Right lobe of liver (tissue), 6 donors: ENCODE measurements around the gene SCAMP2. TPM values are rescaled to one million over a fixed set of nuclear protein-coding genes. Genes with fewer than 3 reads are reported as not detected.

Experiments
- ATAC-seq, 4 donors: fragments of 200-7000 bp; cut with Tn5 transposase; one replicate each; pipeline ENCODE4 v1.9.1; 2020; ENCODE audit warnings: mild to moderate bottlenecking in 4 of 4, moderate library complexity in 4 of 4
- DNase-seq, 3 donors: peaks; one replicate each; pipeline ENCODE4 v3.0.0-alpha.2; 2020
- H3K27ac ChIP-seq, 3 donors: fragments of 200-600 bp; one replicate each; pipeline ENCODE4 v1.8.0; 2022
- H3K27me3 ChIP-seq, 2 donors: fragments of 200-600 bp; one replicate each; pipeline ENCODE4 v1.8.0; 2022
- H3K36me3 ChIP-seq, 4 donors: fragments of 200-600 bp; sonication (generic) in 1 of 4; one replicate each; pipeline versions ENCODE4 v1.5.1 to v1.8.0; 2017 to 2022; ENCODE audit warnings: control low read depth in 1 of 4
- H3K4me1 ChIP-seq, 4 donors: fragments of 200-600 bp; sonication (generic) in 1 of 4; one replicate each; pipeline versions ENCODE4 v1.5.1 to v1.8.0; 2017 to 2022; ENCODE audit warnings: control low read depth in 1 of 4
- H3K4me3 ChIP-seq, 3 donors: fragments of 200-600 bp; one replicate each; pipeline ENCODE4 v1.8.0; 2022
- H3K9me3 ChIP-seq, 4 donors: fragments of 200-600 bp; sonication (generic) in 1 of 4; one replicate each; pipeline versions ENCODE4 v1.5.1 to v1.8.0; 2017 to 2022; ENCODE audit warnings: control low read depth in 1 of 4
- CTCF ChIP-seq, 4 donors: fragments of 200-600 bp in 3 of 4; fragments of 450-650 bp in 1 of 4; IDR thresholded peaks; one replicate each; pipeline versions ENCODE4 v1.5.1 to v1.8.0; 2016 to 2022; ENCODE audit warnings: antibody characterized with exemption in 4 of 4, mild to moderate bottlenecking in 2 of 4
- POLR2A ChIP-seq: fragments of 450-650 bp; IDR thresholded peaks from one replicate; pipeline ENCODE4 v1.6.1; 2017; ENCODE audit warnings: antibody characterized with exemption, mild to moderate bottlenecking
- WGBS: methylation state at CpG from one replicate; pipeline ENCODE4 v1.1.6; 2018; ENCODE audit warnings: low coverage, low lambda C conversion rate; ENCODE audit not compliant: insufficient coverage; ENCODE audit errors: missing lambda C conversion rate; 5-methylcytosine and 5-hydroxymethylcytosine counted together
- intact Hi-C, 2 donors: fragments of 100-400 bp; cut with DNase I; formaldehyde crosslinking; loops; one replicate each; pipeline versions ENCODE4 v1.11.2 to v1.14.1; 2022
- total RNA-seq, 6 experiments: library from RNA; depleted of rRNA in 2 of 6; stranded (reverse); fragments of >200 nt in 2 of 6; fragmentation: NEBNext Ultra II Directional in 3 of 6; extraction: Animal tissue kit (Norgen Biotek cat#: 25700) in 3 of 6; gene quantifications; one replicate each; pipeline versions ENCODE4 v1.1.0 to v1.2.4, GENCODE V29; 2016 to 2023
- donor health status: DM: no; HTN: yes; CAD: no.
- donor health status: DM: no; HTN: no; CAD: no.
- donor health status: DM: no; HTN: no; CAD: no.
- donor health status: DM: no; HTN: yes; CAD: no.
- donor health status: DM: no; HTN: yes; CAD: no.

The SCAMP2 gene
- total RNA-seq, 6 experiments from 2014 or later: 33.9 to 45.9 (median 41.7) TPM

DNA sequence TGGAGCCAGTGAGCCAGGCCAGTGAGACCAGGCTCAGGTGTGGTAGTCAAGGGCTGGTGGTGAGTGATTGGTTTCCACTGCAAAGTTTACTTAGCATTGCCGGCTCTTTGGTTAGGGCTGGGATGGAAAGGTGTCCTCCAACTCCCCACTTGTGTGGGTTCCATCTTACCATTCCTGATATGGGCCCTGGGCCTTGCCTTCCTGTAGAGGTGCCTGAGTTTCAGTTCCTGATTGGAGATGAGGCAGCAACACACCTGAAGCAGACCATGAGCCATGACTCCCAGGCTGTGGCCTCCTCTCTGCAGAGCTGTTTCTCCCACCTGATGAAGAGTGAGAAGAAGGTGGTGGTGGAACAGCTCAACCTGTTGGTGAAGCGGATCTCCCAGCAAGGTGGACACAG, 19.8 kb upstream of the SCAMP2 start:
- Histone ChIP-seq H3K27me3 (no peaks in the 10 kb centered on the region), H3K27ac (peak overlapping the region in 1 of 3 donors; percentile 74), H3K36me3 (peaks cover 0 to 11% (median 0%) of the 10 kb centered on the region in 4 donors), H3K4me1 (peaks cover 0 to 29% (median 8%) of the 10 kb centered on the region in 4 donors), H3K4me3 (no peak overlapping the region), H3K9me3 (no peaks in the 10 kb centered on the region)
- ATAC-seq (no peak), DNase-seq (no peak)
- intact Hi-C loops: no loop called here
- TF ChIP-seq POLR2A (no peak), CTCF (IDR thresholded peaks at IDR 0.05) (no peak)
- WGBS: no CpG with 5 or more reads among the region's 2 CpGs

DNA sequence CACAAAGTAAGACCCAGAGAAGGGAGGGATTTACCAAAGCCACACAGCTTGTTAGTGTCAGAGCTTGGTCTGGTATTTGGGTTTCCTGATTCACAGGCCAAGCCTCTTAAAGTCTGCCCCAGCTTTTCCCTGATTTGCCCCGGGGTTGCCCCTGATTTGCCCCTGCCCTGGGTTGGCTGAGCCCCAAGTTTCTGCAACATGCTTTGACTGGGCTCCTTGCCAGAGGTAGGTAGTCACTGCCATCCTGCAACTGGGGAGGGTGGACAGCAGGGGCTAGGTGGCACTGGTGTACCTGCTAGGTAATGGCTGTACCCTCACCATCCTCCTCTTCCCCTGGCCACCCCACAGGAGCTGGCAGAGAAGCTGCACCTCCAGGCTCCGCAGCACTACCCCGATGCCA, 19.1 kb upstream of the SCAMP2 start:
- TF ChIP-seq CTCF (IDR thresholded peaks at IDR 0.05) (peak in 2 of 4 donors; percentile 15 to 17), POLR2A (no peak)
- H3K27me3 ChIP-seq: no peaks in the 10 kb centered on the region
- no peak overlapping the region for H3K4me3 ChIP-seq
- peak overlapping the region in 2 of 3 donors; percentile 3 to 74 for H3K27ac ChIP-seq
- ATAC-seq (peak; percentile 55 to 70 (median 61)), DNase-seq (peak; percentile 82 to 88 (median 85))
- H3K36me3 ChIP-seq: peaks cover 0 to 8% (median 0%) of the 10 kb centered on the region in 4 donors
- H3K4me1 ChIP-seq: peaks cover 0 to 29% (median 8%) of the 10 kb centered on the region in 4 donors
- intact Hi-C loops: no loop called here
- 30% methylated on average over 3 of the region's 3 CpGs for WGBS
- no peaks in the 10 kb centered on the region for H3K9me3 ChIP-seq

DNA sequence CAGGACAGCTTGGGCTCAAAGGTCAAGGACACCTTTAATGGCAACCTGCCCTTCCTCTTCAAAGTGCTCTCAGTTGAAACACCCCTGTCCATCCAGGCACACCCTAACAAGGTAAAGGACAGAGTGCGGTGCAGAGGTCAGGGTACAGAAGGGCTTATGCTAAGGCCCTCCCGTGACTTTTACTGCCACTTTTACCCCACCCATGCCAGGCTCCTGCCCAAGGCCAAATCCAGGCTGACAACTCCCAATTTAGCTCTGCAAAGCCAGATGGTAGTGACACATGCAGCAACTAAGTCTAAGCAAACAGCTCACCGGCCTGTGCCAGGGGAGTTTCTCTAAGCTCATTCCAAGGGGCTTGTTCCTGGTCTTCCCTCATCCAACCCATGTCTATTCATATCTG, 18.3 kb upstream of the SCAMP2 start:
- intact Hi-C loops: no loop called here
- DNase-seq: peak; percentile 40 to 83 (median 77)
- peak; percentile 31 to 70 (median 41) for ATAC-seq
- TF ChIP-seq POLR2A (no peak), CTCF (IDR thresholded peaks at IDR 0.05) (no peak)
- WGBS: 24% methylated on average over 2 of the region's 3 CpGs
- H3K9me3 ChIP-seq: no peaks in the 10 kb centered on the region
- no peak overlapping the region for H3K4me3 ChIP-seq
- H3K27ac ChIP-seq: peak overlapping the region in 2 of 3 donors; percentile 3 to 74
- peaks cover 0 to 29% (median 8%) of the 10 kb centered on the region in 4 donors for H3K4me1 ChIP-seq
- peaks cover 0 to 2% (median 0%) of the 10 kb centered on the region in 4 donors for H3K36me3 ChIP-seq
- H3K27me3 ChIP-seq: no peaks in the 10 kb centered on the region

DNA sequence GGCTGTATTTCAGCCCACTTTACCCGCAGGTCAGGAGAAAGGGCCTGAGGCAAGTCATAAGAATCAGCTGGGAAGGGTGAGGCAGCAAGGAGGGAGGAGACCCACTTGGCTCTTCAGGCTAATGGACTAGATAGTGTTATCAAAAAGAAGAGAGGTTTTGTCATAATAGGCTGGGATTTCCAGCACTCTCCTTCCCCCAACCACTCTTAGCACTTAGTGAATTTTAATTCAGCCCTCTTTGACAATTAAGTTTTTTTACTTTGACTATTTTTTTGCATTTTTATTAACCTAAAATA, 17.4 kb upstream of the SCAMP2 start:
- 0% methylated on average over 1 of the region's 1 CpG for WGBS
- Histone ChIP-seq H3K9me3 (no peaks in the 10 kb centered on the region), H3K4me3 (peak overlapping the region; percentile 94 to 99 (median 97)), H3K27ac (peak overlapping the region in 2 of 3 donors; percentile 74 to 90), H3K36me3 (no peaks in the 10 kb centered on the region), H3K27me3 (no peaks in the 10 kb centered on the region), H3K4me1 (peaks cover 0 to 29% (median 8%) of the 10 kb centered on the region in 4 donors)
- ATAC-seq (peak in 1 of 4 donors; percentile 1), DNase-seq (no peak)
- intact Hi-C loops: no loop called here
- no peak for TF ChIP-seq CTCF (IDR thresholded peaks at IDR 0.05)
- no peak for TF ChIP-seq POLR2A
